Chondrocyte (in vitro differentiated cells): ENCODE data around the gene TNNI3K. TPM values are rescaled to one million over a fixed set of nuclear protein-coding genes. Genes with fewer than 3 reads are reported as not detected.

Experiments used
- DNase-seq: peaks from one replicate; pipeline ENCODE4 v3.0.0; 2021; ENCODE audit warnings: mixed read lengths, low spot score
- H3K27ac Mint-ChIP-seq: one replicate; pipeline ENCODE4 v1.8.0; 2021; ENCODE audit warnings: mild to moderate bottlenecking, moderate library complexity, mixed read lengths; ENCODE audit not compliant: unreplicated experiment
- H3K27me3 Mint-ChIP-seq: 2 replicates; pipeline ENCODE4 v1.8.0; 2021; ENCODE audit warnings: low read depth, mixed read lengths
- H3K36me3 Mint-ChIP-seq: 2 replicates; pipeline ENCODE4 v1.8.0; 2021; ENCODE audit warnings: low read depth, mixed read lengths
- H3K4me1 Mint-ChIP-seq: 2 replicates; pipeline ENCODE4 v1.8.0; 2021; ENCODE audit warnings: low read depth, mild to moderate bottlenecking, mixed read lengths
- H3K4me3 Mint-ChIP-seq: one replicate; pipeline ENCODE4 v1.8.0; 2021; ENCODE audit warnings: mild to moderate bottlenecking, moderate library complexity, mixed read lengths; ENCODE audit not compliant: unreplicated experiment
- H3K9me3 Mint-ChIP-seq: 2 replicates; pipeline ENCODE4 v1.8.0; 2021; ENCODE audit warnings: low read depth, mixed read lengths
- CTCF ChIP-seq: fragments of 200-600 bp; sonication (generic); IDR thresholded peaks from 2 replicates; pipeline ENCODE4 v1.5.0; 2021; ENCODE audit warnings: antibody characterized with exemption, mild to moderate bottlenecking, moderate library complexity
- total RNA-seq: library from RNA; stranded (reverse); gene quantifications from 3 replicates; pipeline ENCODE4 v1.2.1, GENCODE V29; 2021

TNNI3K gene
- total RNA-seq, 1 donor from 2014 or later: not detected

- no peak overlapping the region for H3K27ac Mint-ChIP-seq
- H3K4me3 Mint-ChIP-seq: no peak overlapping the region
- peaks cover 16% of the 10 kb centered on the region for H3K27me3 Mint-ChIP-seq
- H3K36me3 Mint-ChIP-seq: no peaks in the 10 kb centered on the region
- no peaks in the 10 kb centered on the region for H3K9me3 Mint-ChIP-seq
- no peak for DNase-seq
- no peak for TF ChIP-seq CTCF
- no peaks in the 10 kb centered on the region for H3K4me1 Mint-ChIP-seq
Measured at GRCh38 chr1:74485622-74486021, 250.4 kb downstream of the TNNI3K start.

- no peak for TF ChIP-seq CTCF
- peaks cover 13% of the 10 kb centered on the region for H3K27me3 Mint-ChIP-seq
- H3K27ac Mint-ChIP-seq: no peak overlapping the region
- no peaks in the 10 kb centered on the region for H3K4me1 Mint-ChIP-seq
- H3K4me3 Mint-ChIP-seq: no peak overlapping the region
- no peaks in the 10 kb centered on the region for H3K9me3 Mint-ChIP-seq
- no peaks in the 10 kb centered on the region for H3K36me3 Mint-ChIP-seq
- no peak for DNase-seq
Measured at GRCh38 chr1:74486036-74486435, 250.8 kb downstream of the TNNI3K start.

GRCh38 chr1:74496669-74497068 lies 261.5 kb downstream of the TNNI3K start:
- Mint-ChIP-seq H3K4me3 (no peak overlapping the region), H3K27ac (no peak overlapping the region), H3K27me3 (peaks cover 7% of the 10 kb centered on the region), H3K9me3 (no peaks in the 10 kb centered on the region), H3K36me3 (no peaks in the 10 kb centered on the region), H3K4me1 (no peaks in the 10 kb centered on the region)
- no peak for DNase-seq
- TF ChIP-seq CTCF: no peak

- TF ChIP-seq CTCF: no peak
- Mint-ChIP-seq H3K4me3 (no peak overlapping the region), H3K36me3 (no peaks in the 10 kb centered on the region), H3K4me1 (no peaks in the 10 kb centered on the region), H3K9me3 (no peaks in the 10 kb centered on the region), H3K27me3 (peaks cover 7% of the 10 kb centered on the region), H3K27ac (no peak overlapping the region)
- DNase-seq: no peak
Measured at GRCh38 chr1:74498901-74499300, 263.7 kb downstream of the TNNI3K start.

GRCh38 chr1:74502432-74502831 lies 267.2 kb downstream of the TNNI3K start:
- no peaks in the 10 kb centered on the region for H3K36me3 Mint-ChIP-seq
- no peaks in the 10 kb centered on the region for H3K9me3 Mint-ChIP-seq
- DNase-seq: no peak
- no peak overlapping the region for H3K27ac Mint-ChIP-seq
- H3K27me3 Mint-ChIP-seq: peaks cover 18% of the 10 kb centered on the region
- TF ChIP-seq CTCF: no peak
- no peaks in the 10 kb centered on the region for H3K4me1 Mint-ChIP-seq
- no peak overlapping the region for H3K4me3 Mint-ChIP-seq
